ENCODE data around the gene BPIFB1. TPM values are rescaled to one million over a fixed set of nuclear protein-coding genes. Genes with fewer than 3 reads are reported as not detected.

Gene BPIFB1
- total RNA-seq, 4 donors from 2014 or later, result not detected

GRCh38 chr20:33284284-33284683, 1.3 kb downstream of the BPIFB1 start:
- DNase-seq, result no peak
- Histone ChIP-seq H3K36me3 (no peaks in the 10 kb centered on the region), H3K27me3 (no peaks in the 10 kb centered on the region), H3K4me1 (peaks cover 16 to 24% of the 10 kb centered on the region in 2 donors), H3K9me3 (no peaks in the 10 kb centered on the region), H3K27ac (no peak overlapping the region), H3K4me3 (replicated peaks in 1 of 3) (no peak overlapping the region)
- 67 to 88% methylated on average over 4 of the region's 4 CpGs for WGBS, 2 donors
- intact Hi-C loops (cut with DNase I), result no loop called here
- TF ChIP-seq, protein P1, sequence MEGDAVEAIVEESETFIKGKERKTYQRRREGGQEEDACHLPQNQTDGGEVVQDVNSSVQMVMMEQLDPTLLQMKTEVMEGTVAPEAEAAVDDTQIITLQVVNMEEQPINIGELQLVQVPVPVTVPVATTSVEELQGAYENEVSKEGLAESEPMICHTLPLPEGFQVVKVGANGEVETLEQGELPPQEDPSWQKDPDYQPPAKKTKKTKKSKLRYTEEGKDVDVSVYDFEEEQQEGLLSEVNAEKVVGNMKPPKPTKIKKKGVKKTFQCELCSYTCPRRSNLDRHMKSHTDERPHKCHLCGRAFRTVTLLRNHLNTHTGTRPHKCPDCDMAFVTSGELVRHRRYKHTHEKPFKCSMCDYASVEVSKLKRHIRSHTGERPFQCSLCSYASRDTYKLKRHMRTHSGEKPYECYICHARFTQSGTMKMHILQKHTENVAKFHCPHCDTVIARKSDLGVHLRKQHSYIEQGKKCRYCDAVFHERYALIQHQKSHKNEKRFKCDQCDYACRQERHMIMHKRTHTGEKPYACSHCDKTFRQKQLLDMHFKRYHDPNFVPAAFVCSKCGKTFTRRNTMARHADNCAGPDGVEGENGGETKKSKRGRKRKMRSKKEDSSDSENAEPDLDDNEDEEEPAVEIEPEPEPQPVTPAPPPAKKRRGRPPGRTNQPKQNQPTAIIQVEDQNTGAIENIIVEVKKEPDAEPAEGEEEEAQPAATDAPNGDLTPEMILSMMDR (IDR thresholded peaks at IDR 0.05), result no peak
- no peak for TF ChIP-seq POLR2A (IDR thresholded peaks at IDR 0.05)

GRCh38 chr20:33284937-33285336, 1.9 kb downstream of the BPIFB1 start:
- H3K27ac ChIP-seq, result no peak overlapping the region
- H3K4me3 ChIP-seq (replicated peaks in 1 of 3), result no peak overlapping the region
- no peaks in the 10 kb centered on the region for H3K36me3 ChIP-seq
- peaks cover 13 to 18% of the 10 kb centered on the region in 2 donors for H3K4me1 ChIP-seq
- 68 to 82% methylated on average over 2 of the region's 2 CpGs for WGBS, 2 donors
- H3K9me3 ChIP-seq, result no peaks in the 10 kb centered on the region
- no peak for DNase-seq
- intact Hi-C loops (cut with DNase I), result no loop called here
- H3K27me3 ChIP-seq, result no peaks in the 10 kb centered on the region
- no peak for TF ChIP-seq POLR2A (IDR thresholded peaks at IDR 0.05)

DNA sequence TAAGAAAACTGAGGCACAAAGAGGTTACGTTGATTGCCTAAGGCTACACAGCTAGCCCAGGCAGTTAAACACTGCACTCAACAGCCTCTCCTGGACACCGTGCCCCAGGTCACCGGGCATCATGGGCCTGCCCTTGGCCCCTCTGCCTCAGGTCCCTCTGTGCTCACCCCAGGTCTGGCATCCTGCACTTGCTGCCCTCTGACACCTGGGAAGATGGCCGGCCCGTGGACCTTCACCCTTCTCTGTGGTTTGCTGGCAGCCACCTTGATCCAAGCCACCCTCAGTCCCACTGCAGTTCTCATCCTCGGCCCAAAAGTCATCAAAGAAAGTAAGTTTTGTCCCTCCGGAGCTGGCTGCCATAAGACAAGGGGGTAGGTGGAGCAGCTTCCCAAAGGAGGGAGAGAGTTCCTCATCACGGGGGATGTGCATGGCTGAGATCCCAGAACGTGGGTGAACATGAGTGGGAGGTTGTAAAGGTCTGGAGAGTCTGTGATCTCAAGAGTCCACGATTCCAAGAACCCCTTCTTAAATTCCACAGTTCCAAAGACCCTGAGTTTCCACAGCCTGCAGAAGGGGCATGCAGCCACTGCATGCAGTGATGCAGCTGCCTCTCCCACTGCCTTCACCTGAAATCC, 3.0 kb downstream of the BPIFB1 start:
- no peak overlapping the region for H3K4me3 ChIP-seq (replicated peaks in 1 of 3)
- H3K36me3 ChIP-seq, result no peaks in the 10 kb centered on the region
- intact Hi-C loops (cut with DNase I), result no loop called here
- no peak overlapping the region for H3K27ac ChIP-seq
- WGBS, 2 donors, result 67 to 74% methylated on average over 10 of the region's 10 CpGs
- H3K9me3 ChIP-seq, result no peaks in the 10 kb centered on the region
- no peak for DNase-seq
- peaks cover 7 to 9% of the 10 kb centered on the region in 2 donors for H3K4me1 ChIP-seq
- H3K27me3 ChIP-seq, result no peaks in the 10 kb centered on the region
- TF ChIP-seq POLR2A (IDR thresholded peaks at IDR 0.05), result no peak
- TF ChIP-seq, protein P1 (IDR thresholded peaks at IDR 0.05), result no peak

DNA sequence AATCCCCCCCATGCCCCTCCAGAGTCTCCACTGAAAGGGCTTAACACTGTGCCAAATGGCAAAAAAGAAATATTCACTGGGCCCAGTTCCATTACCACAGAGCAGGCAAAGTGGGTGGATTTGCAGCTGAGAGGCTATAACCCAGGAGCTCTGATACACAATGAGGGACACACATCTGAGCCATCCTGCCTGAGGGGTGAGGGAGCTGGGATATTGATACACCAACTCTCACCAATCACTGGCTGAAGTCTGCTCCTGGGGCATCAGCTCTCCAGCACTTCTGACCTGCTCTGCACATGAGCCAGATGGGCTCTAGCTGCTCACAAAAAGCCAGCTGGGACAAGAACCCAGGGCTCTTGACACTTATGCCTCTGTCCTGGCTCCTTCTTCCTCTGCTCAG, 4.9 kb downstream of the BPIFB1 start:
- TF ChIP-seq, protein P1 (IDR thresholded peaks at IDR 0.05), result no peak
- TF ChIP-seq POLR2A (IDR thresholded peaks at IDR 0.05), result no peak

GRCh38 chr20:33290852-33291251, 7.8 kb downstream of the BPIFB1 start:
- Histone ChIP-seq H3K36me3 (no peaks in the 10 kb centered on the region), H3K27ac (no peak overlapping the region), H3K4me1 (no peaks in the 10 kb centered on the region), H3K4me3 (replicated peaks in 1 of 3) (no peak overlapping the region), H3K27me3 (no peaks in the 10 kb centered on the region), H3K9me3 (no peaks in the 10 kb centered on the region)
- no peak for DNase-seq
- no peak for TF ChIP-seq POLR2A (IDR thresholded peaks at IDR 0.05)
- TF ChIP-seq, protein P1 (IDR thresholded peaks at IDR 0.05), result no peak
- 92 to 96% methylated on average over 10 to 13 of the region's 13 CpGs for WGBS, 2 donors
- intact Hi-C loops (cut with DNase I), result no loop called here

More for the DNA sequence above, 4.9 kb downstream of the BPIFB1 start:
- Histone ChIP-seq H3K4me1 (no peaks in the 10 kb centered on the region), H3K9me3 (no peaks in the 10 kb centered on the region), H3K36me3 (no peaks in the 10 kb centered on the region), H3K27me3 (no peaks in the 10 kb centered on the region), H3K27ac (no peak overlapping the region), H3K4me3 (replicated peaks in 1 of 3) (no peak overlapping the region)
- DNase-seq, result no peak
- intact Hi-C loops (cut with DNase I), result no loop called here

Data from thyroid gland (tissue), 4 donors.